Measurements from ENCODE around the gene ME3.

DNA sequence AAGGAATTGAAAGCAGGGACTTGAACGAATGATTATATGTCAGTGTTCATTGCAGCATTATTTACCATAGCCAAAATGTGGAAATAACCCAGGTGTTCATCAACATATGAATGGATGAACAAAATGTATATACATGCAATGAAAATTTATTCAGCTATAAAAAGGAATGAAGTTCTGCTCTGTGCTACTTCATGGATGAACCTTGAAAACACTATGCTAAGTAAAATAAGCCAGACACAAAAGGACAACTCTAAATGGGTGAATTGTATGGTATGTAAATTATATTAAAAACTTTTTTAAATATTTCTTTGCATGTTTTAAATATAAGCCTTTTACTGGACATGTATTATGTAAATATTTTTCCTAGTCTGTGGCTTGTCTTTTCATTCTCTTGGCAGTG lies 107.0 kb downstream of the ME3 start:
- TF ChIP-seq, protein P1, sequence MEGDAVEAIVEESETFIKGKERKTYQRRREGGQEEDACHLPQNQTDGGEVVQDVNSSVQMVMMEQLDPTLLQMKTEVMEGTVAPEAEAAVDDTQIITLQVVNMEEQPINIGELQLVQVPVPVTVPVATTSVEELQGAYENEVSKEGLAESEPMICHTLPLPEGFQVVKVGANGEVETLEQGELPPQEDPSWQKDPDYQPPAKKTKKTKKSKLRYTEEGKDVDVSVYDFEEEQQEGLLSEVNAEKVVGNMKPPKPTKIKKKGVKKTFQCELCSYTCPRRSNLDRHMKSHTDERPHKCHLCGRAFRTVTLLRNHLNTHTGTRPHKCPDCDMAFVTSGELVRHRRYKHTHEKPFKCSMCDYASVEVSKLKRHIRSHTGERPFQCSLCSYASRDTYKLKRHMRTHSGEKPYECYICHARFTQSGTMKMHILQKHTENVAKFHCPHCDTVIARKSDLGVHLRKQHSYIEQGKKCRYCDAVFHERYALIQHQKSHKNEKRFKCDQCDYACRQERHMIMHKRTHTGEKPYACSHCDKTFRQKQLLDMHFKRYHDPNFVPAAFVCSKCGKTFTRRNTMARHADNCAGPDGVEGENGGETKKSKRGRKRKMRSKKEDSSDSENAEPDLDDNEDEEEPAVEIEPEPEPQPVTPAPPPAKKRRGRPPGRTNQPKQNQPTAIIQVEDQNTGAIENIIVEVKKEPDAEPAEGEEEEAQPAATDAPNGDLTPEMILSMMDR (IDR thresholded peaks at IDR 0.05; ENCODE audit: low read length) = no peak
- TF ChIP-seq EZH2 (optimal IDR thresholded peaks at IDR 0.05; ENCODE audit: low read depth, low read length) (no peak), EZH2phosphoT487 (IDR thresholded peaks at IDR 0.05; ENCODE audit: low read length) (no peak)

Measured in MM.1S (cell line).